ENCODE measurements around the gene SMAP1. TPM values are rescaled to one million over a fixed set of nuclear protein-coding genes. Genes with fewer than 3 reads are reported as not detected.

The SMAP1 gene
- total and polyA plus RNA-seq, 2 experiments from 2014 or later: 18.4 to 20.1 TPM

- Histone ChIP-seq H3K9me3 (ENCODE audit: low read depth) (no peaks in the 10 kb centered on the region), H3K4me2 (ENCODE audit: unreplicated experiment) (no peak overlapping the region), H2AFZ (no peak overlapping the region), H3K4me1 (ENCODE audit: insufficient read depth) (0 out of 2 replicates have a peak, but pooled peaks cover 6% of the 10 kb centered on the region), H3K36me3 (ENCODE audit: low read depth) (no peaks in the 10 kb centered on the region), H4K20me1 (ENCODE audit: insufficient read depth) (no peaks in the 10 kb centered on the region), H3K79me2 (ENCODE audit: insufficient read depth) (no peaks in the 10 kb centered on the region), H3K27ac (no peak overlapping the region), H3F3A (ENCODE audit: insufficient read depth) (no peaks in the 10 kb centered on the region), H3K9me2 (ENCODE audit: insufficient read depth) (no peaks in the 10 kb centered on the region), H3K27me3 (replicated peaks; ENCODE audit: insufficient read depth) (no peaks in the 10 kb centered on the region), H3K4me3 (no peak overlapping the region), H3K9ac (no peak overlapping the region)
- in situ Hi-C loops (cut with MboI): no loop called here
- no peak for DNase-seq
- WGBS, 2 experiments (ENCODE audit: low coverage in 1 of 2, low lambda C conversion rate in 2 of 2, missing lambda C conversion rate in 2 of 2): 47 to 54% methylated on average over 3 of the region's 3 CpGs
- TF ChIP-seq EZH2phosphoT487 (IDR thresholded peaks at IDR 0.05; ENCODE audit: insufficient read depth, low read depth) (no peak), EZH2 (IDR thresholded peaks at IDR 0.05; ENCODE audit: insufficient read depth, poor library complexity, severe bottlenecking) (no peak)
Measured at GRCh38 chr6:70863343-70863742, 195.7 kb downstream of the SMAP1 start.

GRCh38 chr6:70864401-70864800 is 196.7 kb downstream of the SMAP1 start:
- in situ Hi-C loops (cut with MboI): no loop called here
- H3K27me3 ChIP-seq (replicated peaks; ENCODE audit: insufficient read depth): no peaks in the 10 kb centered on the region
- no peak overlapping the region for H3K9ac ChIP-seq
- H3K27ac ChIP-seq: no peak overlapping the region
- no peaks in the 10 kb centered on the region for H3F3A ChIP-seq (ENCODE audit: insufficient read depth)
- H3K9me2 ChIP-seq (ENCODE audit: insufficient read depth): no peaks in the 10 kb centered on the region
- H3K36me3 ChIP-seq (ENCODE audit: low read depth): no peaks in the 10 kb centered on the region
- no peak overlapping the region for H2AFZ ChIP-seq
- TF ChIP-seq EZH2 (IDR thresholded peaks at IDR 0.05; ENCODE audit: insufficient read depth, poor library complexity, severe bottlenecking) (no peak), EZH2phosphoT487 (IDR thresholded peaks at IDR 0.05; ENCODE audit: insufficient read depth, low read depth) (no peak)
- H3K9me3 ChIP-seq (ENCODE audit: low read depth): no peaks in the 10 kb centered on the region
- H3K4me2 ChIP-seq (ENCODE audit: unreplicated experiment): no peak overlapping the region
- 79 to 83% methylated on average over 3 of the region's 3 CpGs for WGBS, 2 experiments (ENCODE audit: low coverage in 1 of 2, low lambda C conversion rate in 2 of 2, missing lambda C conversion rate in 2 of 2)
- 0 out of 2 replicates have a peak, but pooled peaks cover 6% of the 10 kb centered on the region for H3K4me1 ChIP-seq (ENCODE audit: insufficient read depth)
- H3K4me3 ChIP-seq: no peak overlapping the region
- DNase-seq: no peak
- H3K79me2 ChIP-seq (ENCODE audit: insufficient read depth): no peaks in the 10 kb centered on the region
- H4K20me1 ChIP-seq (ENCODE audit: insufficient read depth): no peaks in the 10 kb centered on the region

- H3F3A ChIP-seq (ENCODE audit: insufficient read depth): no peaks in the 10 kb centered on the region
- no peak overlapping the region for H3K4me2 ChIP-seq (ENCODE audit: unreplicated experiment)
- no peak overlapping the region for H3K27ac ChIP-seq
- H3K79me2 ChIP-seq (ENCODE audit: insufficient read depth): no peaks in the 10 kb centered on the region
- no peak overlapping the region for H3K9ac ChIP-seq
- H4K20me1 ChIP-seq (ENCODE audit: insufficient read depth): no peaks in the 10 kb centered on the region
- in situ Hi-C loops (cut with MboI): no loop called here
- H3K9me3 ChIP-seq (ENCODE audit: low read depth): peaks cover 8% of the 10 kb centered on the region
- H3K27me3 ChIP-seq (replicated peaks; ENCODE audit: insufficient read depth): 0 out of 2 replicates have a peak, but pooled peaks cover 8% of the 10 kb centered on the region
- H3K9me2 ChIP-seq (ENCODE audit: insufficient read depth): no peaks in the 10 kb centered on the region
- no peak overlapping the region for H3K4me3 ChIP-seq
- 76 to 82% methylated on average over 2 of the region's 2 CpGs for WGBS, 2 experiments (ENCODE audit: low coverage in 1 of 2, low lambda C conversion rate in 2 of 2, missing lambda C conversion rate in 2 of 2)
- no peak overlapping the region for H2AFZ ChIP-seq
- no peaks in the 10 kb centered on the region for H3K36me3 ChIP-seq (ENCODE audit: low read depth)
- TF ChIP-seq EZH2phosphoT487 (IDR thresholded peaks at IDR 0.05; ENCODE audit: insufficient read depth, low read depth) (no peak), EZH2 (IDR thresholded peaks at IDR 0.05; ENCODE audit: insufficient read depth, poor library complexity, severe bottlenecking) (no peak)
- no peaks in the 10 kb centered on the region for H3K4me1 ChIP-seq (ENCODE audit: insufficient read depth)
- DNase-seq: no peak
Measured at GRCh38 chr6:70872469-70872868, 204.8 kb downstream of the SMAP1 start.

GRCh38 chr6:70874181-70874913 is 206.7 kb downstream of the SMAP1 start:
- no peak for DNase-seq
- Histone ChIP-seq H4K20me1 (ENCODE audit: insufficient read depth) (no peaks in the 10 kb centered on the region), H3K27ac (no peak overlapping the region), H3K79me2 (ENCODE audit: insufficient read depth) (no peaks in the 10 kb centered on the region), H3K9ac (no peak overlapping the region), H3K4me2 (ENCODE audit: unreplicated experiment) (no peak overlapping the region), H3K36me3 (ENCODE audit: low read depth) (no peaks in the 10 kb centered on the region), H3F3A (ENCODE audit: insufficient read depth) (no peaks in the 10 kb centered on the region), H3K4me3 (no peak overlapping the region), H2AFZ (no peak overlapping the region), H3K27me3 (replicated peaks; ENCODE audit: insufficient read depth) (0 out of 2 replicates have a peak, but pooled peaks cover 8% of the 10 kb centered on the region), H3K9me2 (ENCODE audit: insufficient read depth) (no peaks in the 10 kb centered on the region), H3K9me3 (ENCODE audit: low read depth) (peaks cover 8% of the 10 kb centered on the region), H3K4me1 (ENCODE audit: insufficient read depth) (no peaks in the 10 kb centered on the region)
- whole genome bisulfite sequencing, 2 experiments (ENCODE audit: low coverage in 1 of 2, low lambda C conversion rate in 2 of 2, missing lambda C conversion rate in 2 of 2): 13 to 16% methylated on average over 3 of the region's 3 CpGs
- no peak for TF ChIP-seq EZH2 (IDR thresholded peaks at IDR 0.05; ENCODE audit: insufficient read depth, poor library complexity, severe bottlenecking)
- in situ Hi-C loops (cut with MboI): no loop called here

All from GM23248 (cell line).